Measurements from ENCODE around the gene PLIN4. TPM values are rescaled to one million over a fixed set of nuclear protein-coding genes. Genes with fewer than 3 reads are reported as not detected.

Gene PLIN4
- total and polyA plus RNA-seq, 8 donors, result 2.2 to 138 (median 12.3) TPM

- FAIRE-seq, result no peak
These were observed 43.7 kb downstream of the PLIN4 start for GRCh38 chr19:4474514-4475022.

GRCh38 chr19:4473763-4474513, 44.3 kb downstream of the PLIN4 start:
- H3K4me1 ChIP-seq, result peaks cover 0 to 3% (median 0%) of the 10 kb centered on the region in 3 donors
- ATAC-seq (no peak), FAIRE-seq (no peak), DNase-seq (peak in 2 of 6 donors; percentile 40 to 82)
- intact Hi-C loops (cut with DNase I), result no loop called here
- no peak overlapping the region for H3K27ac ChIP-seq
- no peaks in the 10 kb centered on the region for H3K9me3 ChIP-seq
- no peak overlapping the region for H3K4me3 ChIP-seq
- H3K36me3 ChIP-seq, result peaks cover 0 to 6% (median 0%) of the 10 kb centered on the region in 3 donors
- 48 to 52% methylated on average over 23 of the region's 23 CpGs for WGBS, 2 donors
- no peak for TF ChIP-seq CTCF (IDR thresholded peaks at IDR 0.05)
- no peaks in the 10 kb centered on the region for H3K27me3 ChIP-seq

More at GRCh38 chr19:4474514-4475022, 43.7 kb downstream of the PLIN4 start:
- Histone ChIP-seq H3K27ac (no peak overlapping the region), H3K4me1 (peaks cover 0 to 3% (median 0%) of the 10 kb centered on the region in 3 donors), H3K36me3 (peaks cover 0 to 6% (median 0%) of the 10 kb centered on the region in 3 donors), H3K27me3 (no peaks in the 10 kb centered on the region), H3K9me3 (no peaks in the 10 kb centered on the region), H3K4me3 (no peak overlapping the region)
- 53 to 62% methylated on average over 13 of the region's 13 CpGs for WGBS, 2 donors
- no peak for TF ChIP-seq CTCF (IDR thresholded peaks at IDR 0.05)
- ATAC-seq (no peak), DNase-seq (peak in 2 of 6 donors; percentile 41 to 54)
- intact Hi-C loops (cut with DNase I), result no loop called here

GRCh38 chr19:4473011-4473762, 45.1 kb downstream of the PLIN4 start:
- intact Hi-C loops (cut with DNase I), result no loop called here
- ATAC-seq, result no peak
- WGBS, 2 donors, result 20 to 21% methylated on average over 25 of the region's 25 CpGs
- peak in 2 of 6 donors; percentile 22 to 76 for DNase-seq
- Histone ChIP-seq H3K4me1 (peaks cover 0 to 3% (median 0%) of the 10 kb centered on the region in 3 donors), H3K36me3 (peaks cover 0 to 6% (median 0%) of the 10 kb centered on the region in 3 donors), H3K9me3 (no peaks in the 10 kb centered on the region), H3K4me3 (peak overlapping the region; percentile 90 to 98 (median 92)), H3K27me3 (no peaks in the 10 kb centered on the region), H3K27ac (no peak overlapping the region)
- TF ChIP-seq CTCF (IDR thresholded peaks at IDR 0.05), result no peak
- no peak for FAIRE-seq

- Histone ChIP-seq H3K4me3 (peak within 1 kb of the TSS; percentile 90 to 98 (median 92)), H3K4me1 (peaks cover 0 to 3% (median 0%) of the 10 kb centered on the region in 3 donors), H3K36me3 (peaks cover 0 to 6% (median 0%) of the 10 kb centered on the region in 3 donors), H3K9me3 (no peaks in the 10 kb centered on the region), H3K27ac (peak within 1 kb of the TSS; percentile 55 to 91 (median 80)), H3K27me3 (no peaks in the 10 kb centered on the region)
- FAIRE-seq (no peak), DNase-seq (peak in 4 of 6 donors; percentile 43 to 99 (median 71)), ATAC-seq (no peak)
- no peak for TF ChIP-seq CTCF (IDR thresholded peaks at IDR 0.05)
- 1% methylated on average over 53 to 66 of the region's 71 CpGs for WGBS, 2 donors
- intact Hi-C loops (cut with DNase I), result no loop called here
These were observed 45.9 kb downstream of the PLIN4 start, which contains the start of gene HDGFL2 for GRCh38 chr19:4472174-4472974. Gene HDGFL2, plus strand, starts transcription at chr19:4472297. Its CDS starts 54 bp downstream, at chr19:4472351.
